A673 (cell line): ENCODE data around the gene CDR2. TPM values are rescaled to one million over a fixed set of nuclear protein-coding genes. Genes with fewer than 3 reads are reported as not detected.
A peak's percentile ranks its signal among the peaks of the same experiment; 100 is the strongest.

Experiments used
- BruUV-seq: library from RNA; stranded (reverse); fragments of 400-500 nt; replicated peaks from 2 replicates; lab custom pipeline; 2021; lab: Mats Ljungman, UMichigan
- CTCF ChIA-PET: fragments of 300-600 bp; sonication (Branson Sonifier 250); formaldehyde crosslinking; loops from one replicate; lab custom pipeline; 2022; ENCODE audit warnings: antibody characterized with exemption; lab: Charles Lee
- POLR2A ChIA-PET: fragments of 300-600 bp; sonication (Branson Sonifier 250); formaldehyde crosslinking; loops from one replicate; lab custom pipeline; 2022; ENCODE audit warnings: antibody characterized with exemption; ENCODE audit not compliant: low non-redundant PET; lab: Charles Lee
- DNase-seq: peaks from one replicate; pipeline ENCODE4 v3.0.0-alpha.2; 2015; ENCODE audit warnings: low spot score
- H3K27ac ChIP-seq: fragments of 200-600 bp; sonication (generic); 2 replicates; pipeline ENCODE4 v1.5.1; 2016; ENCODE audit warnings: mixed run types, low read depth, mild to moderate bottlenecking, mixed read lengths, antibody characterized with exemption, low read length; ENCODE audit not compliant: poor library complexity, severe bottlenecking
- H3K27me3 ChIP-seq: fragments of 200-600 bp; sonication (generic); replicated peaks from 2 replicates; pipeline ENCODE4 v1.6.1; 2017; ENCODE audit warnings: mixed run types, low read depth, mild to moderate bottlenecking, mixed read lengths, antibody characterized with exemption, low read length; ENCODE audit not compliant: insufficient read depth, poor library complexity
- H3K36me3 ChIP-seq: fragments of 200-600 bp; sonication (generic); 2 replicates; pipeline ENCODE4 v1.6.1; 2016; ENCODE audit warnings: mixed run types, mild to moderate bottlenecking, mixed read lengths, antibody characterized with exemption, low read length; ENCODE audit not compliant: insufficient read depth, poor library complexity, severe bottlenecking
- H3K4me1 ChIP-seq: fragments of 200-600 bp; sonication (generic); 2 replicates; pipeline ENCODE4 v1.6.1; 2017; ENCODE audit warnings: mixed run types, mild to moderate bottlenecking, mixed read lengths, antibody characterized with exemption, low read length; ENCODE audit not compliant: insufficient read depth, poor library complexity, severe bottlenecking
- H3K4me3 ChIP-seq: fragments of 200-600 bp; sonication (generic); 2 replicates; pipeline ENCODE4 v1.5.1; 2016; ENCODE audit warnings: low read depth, mixed run types, mild to moderate bottlenecking, mixed read lengths, low read length; ENCODE audit not compliant: poor library complexity, severe bottlenecking
- H3K9me3 ChIP-seq: fragments of 200-600 bp; sonication (generic); 2 replicates; pipeline ENCODE4 v1.6.1; 2016; ENCODE audit warnings: mixed run types, low read depth, mild to moderate bottlenecking, mixed read lengths, antibody characterized with exemption, low read length; ENCODE audit not compliant: poor library complexity, severe bottlenecking
- CTCF ChIP-seq: fragments of 300-800, 200-600 bp; sonication (generic); conservative IDR thresholded peaks from 2 replicates; pipeline ENCODE4 v1.5.1; 2017; ENCODE audit warnings: low read depth, mild to moderate bottlenecking, antibody characterized with exemption, low read length, moderate library complexity, mixed read lengths
- EZH2 ChIP-seq: fragments of 200-600 bp; sonication (generic); IDR thresholded peaks from 2 replicates; pipeline ENCODE4 v1.6.1; 2017; ENCODE audit warnings: borderline replicate concordance, low read depth, mild to moderate bottlenecking, mixed read lengths, antibody characterized with exemption, low read length; ENCODE audit not compliant: poor library complexity, severe bottlenecking
- intact Hi-C: fragments of 100-400 bp; cut with micrococcal nuclease; formaldehyde crosslinking; loops from one replicate; pipeline ENCODE4 v1.10.0; 2022; ENCODE audit not compliant: unreplicated experiment
- total RNA-seq: library from RNA; stranded (reverse); gene quantifications from 2 replicates; pipeline ENCODE4 v1.2.3, GENCODE V29; 2021

Gene CDR2
- total RNA-seq, 1 experiment from 2014 or later = 40.5 TPM

GRCh38 chr16:22297871-22298733 is 76.3 kb downstream of the CDR2 start:
- H3K4me1 ChIP-seq = no peaks in the 10 kb centered on the region
- H3K36me3 ChIP-seq = peaks cover 9% of the 10 kb centered on the region
- BruUV-seq = TSS peak; percentile 100
- H3K4me3 ChIP-seq = peak overlapping the region; percentile 88
- peak; percentile 96 for DNase-seq
- TF ChIP-seq EZH2 = no peak
- no peak for TF ChIP-seq CTCF
- H3K27ac ChIP-seq = peak overlapping the region; percentile 96
- intact Hi-C loops = loop anchor here (1.0 kb wide), 1 partner anchor 102 kb away; no protein-coding TSS in a partner anchor
- ChIA-PET POLR2A (interaction anchor here (0.7 kb wide), 1 partner anchor 386 kb away, joined by 3 read pairs; no protein-coding TSS in a partner anchor), CTCF (no interaction called here)
- H3K9me3 ChIP-seq = no peaks in the 10 kb centered on the region
- H3K27me3 ChIP-seq = no peaks in the 10 kb centered on the region

- Histone ChIP-seq H3K27ac (peak within 1 kb of the TSS; percentile 96), H3K4me1 (no peaks in the 10 kb centered on the region), H3K27me3 (no peaks in the 10 kb centered on the region), H3K9me3 (no peaks in the 10 kb centered on the region), H3K36me3 (peaks cover under 1% of the 10 kb centered on the region), H3K4me3 (peak within 1 kb of the TSS; percentile 88)
- ChIA-PET POLR2A (no interaction called here), CTCF (no interaction called here)
- peak; percentile 99 for DNase-seq
- TF ChIP-seq CTCF (peak; percentile 95), EZH2 (no peak)
- no TSS peak for BruUV-seq
- intact Hi-C loops = loop anchor here (1.0 kb wide), 1 partner anchor 101 kb away; no protein-coding TSS in a partner anchor
Observed at GRCh38 chr16:22297114-22297870, 77.1 kb downstream of the CDR2 start, which contains the start of gene POLR3E. TSS of gene POLR3E (plus strand) at chr16:22297409. CDS start at chr16:22302969, 5,560 bp downstream.

- TF ChIP-seq EZH2 (no peak), CTCF (no peak)
- H3K36me3 ChIP-seq = no peaks in the 10 kb centered on the region
- BruUV-seq = no TSS peak
- H3K9me3 ChIP-seq = no peaks in the 10 kb centered on the region
- CTCF ChIA-PET = no interaction called here
- peak; percentile 39 for DNase-seq
- intact Hi-C loops = loop anchor here (1.0 kb wide), 1 partner anchor 100 kb away; no protein-coding TSS in a partner anchor
- peak overlapping the region; percentile 27 for H3K27ac ChIP-seq
- POLR2A ChIA-PET = no interaction called here
- peak overlapping the region; percentile 88 for H3K4me3 ChIP-seq
- H3K4me1 ChIP-seq = peaks cover 7% of the 10 kb centered on the region
- no peaks in the 10 kb centered on the region for H3K27me3 ChIP-seq
Observed at GRCh38 chr16:22296225-22297113, 78.0 kb downstream of the CDR2 start.
